Heart left ventricle (tissue), 16 donors: Measurements from ENCODE around the gene FTCD. TPM values are rescaled to one million over a fixed set of nuclear protein-coding genes. Genes with fewer than 3 reads are reported as not detected.
A peak's percentile ranks its signal among the peaks of the same experiment; 100 is the strongest.
"Not testable (repeated sequence)": the region's sequence is repeated elsewhere in the genome, so short reads cannot be mapped to it uniquely, and the experiment has no call there.

Experiments used
- ATAC-seq, 4 donors: fragments of 200-7000 bp; cut with Tn5 transposase; one replicate each; pipeline ENCODE4 v1.9.1; 2020 to 2022; ENCODE audit warnings: moderate library complexity in 4 of 4, mild to moderate bottlenecking in 3 of 4, moderate number of reproducible peaks in 1 of 4
- DNase-seq, 5 donors: peaks; one replicate each; pipeline ENCODE4 v3.0.0-alpha.2; 2020
- H3K27ac ChIP-seq, 12 donors: fragments of 200-600 bp; sonication (generic) in 4 of 12; one replicate each; pipeline versions ENCODE4 v1.5.0 to v1.8.0; 2016 to 2022; ENCODE audit warnings: mild to moderate bottlenecking in 2 of 12
- H3K27me3 ChIP-seq, 9 donors: fragments of 200-600 bp; sonication (generic) in 2 of 9; one replicate each; pipeline versions ENCODE4 v1.5.1 to v1.8.0; 2016 to 2022; ENCODE audit warnings: mild to moderate bottlenecking in 3 of 9
- H3K36me3 ChIP-seq, 9 donors: fragments of 200-600 bp; sonication (generic) in 2 of 9; one replicate each; pipeline versions ENCODE4 v1.5.0 to v1.8.0; 2018 to 2022; ENCODE audit warnings: mild to moderate bottlenecking in 2 of 9
- H3K4me1 ChIP-seq, 12 donors: fragments of 200-600 bp; sonication (generic) in 4 of 12; one replicate each; pipeline versions ENCODE4 v1.5.0 to v1.8.0; 2016 to 2022; ENCODE audit warnings: mild to moderate bottlenecking in 3 of 12
- H3K4me3 ChIP-seq, 12 donors: fragments of 200-600 bp; sonication (generic) in 4 of 12; one replicate each; pipeline versions ENCODE4 v1.5.0 to v1.8.0; 2017 to 2022; ENCODE audit warnings: mild to moderate bottlenecking in 9 of 12, moderate library complexity in 4 of 12
- H3K9me3 ChIP-seq, 12 donors: fragments of 200-600 bp; sonication (generic) in 4 of 12; one replicate each; pipeline versions ENCODE4 v1.5.0 to v1.8.0; 2016 to 2022; ENCODE audit warnings: mild to moderate bottlenecking in 1 of 12
- POLR2A ChIP-seq, 2 donors: fragments of 450-650 bp; IDR thresholded peaks; one replicate each; pipeline ENCODE4 v1.6.1; 2017; ENCODE audit warnings: antibody characterized with exemption in 2 of 2, mild to moderate bottlenecking in 2 of 2, moderate library complexity in 2 of 2
- WGBS, 4 donors: extraction: QIAGEN DNeasy Blood & Tissue Kit in 2 of 4; methylation state at CpG; one replicate each; pipeline versions ENCODE4 v1.1.5 to v1.1.7; 2013 to 2018; 5-methylcytosine and 5-hydroxymethylcytosine counted together
- intact Hi-C, 10 donors: fragments of 100-400 bp; cut with DNase I; formaldehyde crosslinking; loops; one replicate each; pipeline versions ENCODE4 v1.11.1 to v1.14.2; 2022
- polyA plus RNA-seq, 2 donors: library from polyadenylated mRNA; stranded (reverse); fragments of 200-250 nt; gene quantifications; one replicate each; pipeline ENCODE4 v1.2.3, GENCODE V29; 2013
- total RNA-seq, 9 donors: library from RNA; depleted of rRNA in 2 of 9; stranded (reverse); fragments of >200 nt in 2 of 9; fragmentation: NEBNext Ultra II Directional in 3 of 9; extraction: Animal tissue kit (Norgen Biotek cat#: 25700) in 3 of 9; gene quantifications; one replicate each; pipeline versions ENCODE4 v1.1.0 to v1.2.4, GENCODE V29; 2016 to 2023
- TF ChIP-seq, protein P1 (sequence below), 12 donors: fragments of 200-600 bp; sonication (generic) in 4 of 12; IDR thresholded peaks; one replicate each; pipeline versions ENCODE4 v1.5.0 to v1.8.0; 2018 to 2022; ENCODE audit warnings: antibody characterized with exemption in 12 of 12, mild to moderate bottlenecking in 5 of 12
- donor health status: ischemic (EF 13 %, LVEDD 7.1; RV severe dilation, severe dysfunction).
- donor health status: healthy with polysubstance abuse.
- donor health status: DM: no; HTN: yes; CAD: no.
- donor health status: DM: no; HTN: no; CAD: no.
- donor health status: ischemic (EF 25% LVEDD 6.9; RV normal size, moderate dysfunction).
- donor health status: ischemic (EF 25% LVEDD 5.7; RV mildly dilated, moderate dysfunction).
- donor health status: healthy.
- donor health status: DM: yes; HTN: yes; CAD: no.
- donor health status: ischemic (EF 35%, LVEDD 5.7; RV mildly dilated, moderate dysfunction).
- donor health status: nonischemic (EF 11% LVEDD 7.7; RV severe dilation, severe dysfunction).
- donor health status: DM: yes; HTN: yes; CAD: no.
- donor health status: PGD.
- donor health status: ischemic (EF 29% LVEDD 5.4; RV normal size, mild dysfunction).
- donor health status: nonischemic (EF 23%, LVEDD 6.1; RV moderate dilation, normal function).

Gene FTCD
- total and polyA plus RNA-seq, 11 donors: 0.17 to 3.1 (median 1.2) TPM; not detected in 1

DNA sequence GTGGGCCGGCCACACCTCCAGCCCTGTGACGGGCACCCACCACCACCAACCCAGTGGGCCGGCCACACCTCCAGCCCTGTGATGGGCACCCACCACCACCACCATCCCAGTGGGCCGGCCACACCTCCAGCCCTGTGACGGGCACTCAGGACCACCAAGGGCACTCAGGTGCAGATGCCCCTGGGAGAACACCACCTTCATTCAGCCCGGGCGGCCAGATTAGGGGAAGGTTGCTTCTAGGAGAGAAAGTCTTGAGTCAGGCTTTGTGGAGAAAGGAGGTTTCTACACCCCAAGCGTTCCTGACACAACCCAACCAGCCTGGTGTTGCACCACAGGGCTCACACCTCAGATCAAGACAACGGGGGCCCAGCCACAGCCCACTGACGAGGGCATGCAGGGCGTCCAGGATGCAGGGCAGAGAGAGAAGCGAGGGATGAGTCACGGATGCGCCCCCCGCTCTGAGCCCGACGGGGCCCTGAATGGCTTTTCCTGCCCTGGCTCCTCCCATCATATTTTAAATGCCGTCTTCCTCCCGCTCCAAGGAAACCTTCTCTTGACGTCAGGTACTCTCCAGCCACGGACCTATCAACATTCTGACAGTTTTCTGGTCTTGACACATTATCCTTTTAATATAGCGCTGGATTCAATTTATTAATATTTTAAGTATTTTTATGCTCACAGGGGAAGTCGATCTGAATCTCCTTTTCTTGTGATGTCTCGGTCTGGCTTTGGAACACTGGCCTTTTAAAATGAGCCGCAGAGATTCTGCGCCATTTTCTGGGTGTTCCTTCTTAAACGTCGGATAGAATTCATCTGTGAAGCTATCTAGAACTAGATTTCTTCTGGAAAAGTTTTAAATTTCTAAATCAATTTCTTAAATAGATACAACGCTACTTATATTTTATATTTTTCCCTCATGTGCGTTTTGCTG is 29.5 kb upstream of the FTCD start:
- Histone ChIP-seq H3K27ac (peak overlapping the region; percentile 72 to 97 (median 88)), H3K4me3 (peak overlapping the region; percentile 32 to 93 (median 66)), H3K27me3 (no peaks in the 10 kb centered on the region), H3K36me3 (peaks cover 0 to 4% (median 0%) of the 10 kb centered on the region in 9 donors), H3K9me3 (no peaks in the 10 kb centered on the region), H3K4me1 (peaks cover 6 to 45% (median 22%) of the 10 kb centered on the region in 12 donors)
- peak; percentile 59 to 76 (median 65) for ATAC-seq
- 12 to 51% (median 33%) methylated on average over 22 to 30 of the region's 30 CpGs for WGBS, 4 donors
- peak; percentile 77 to 94 (median 92) for DNase-seq
- intact Hi-C loops: loop anchor here in 4 of 10 donors (5.0 kb wide), 3 partner anchors 37 to 137 kb away; partner anchors contain the start of genes C21orf58 (in 1 of the 4), LSS (in 1 of the 4) and PCNT (in 1 of the 4)
- TF ChIP-seq, protein P1, sequence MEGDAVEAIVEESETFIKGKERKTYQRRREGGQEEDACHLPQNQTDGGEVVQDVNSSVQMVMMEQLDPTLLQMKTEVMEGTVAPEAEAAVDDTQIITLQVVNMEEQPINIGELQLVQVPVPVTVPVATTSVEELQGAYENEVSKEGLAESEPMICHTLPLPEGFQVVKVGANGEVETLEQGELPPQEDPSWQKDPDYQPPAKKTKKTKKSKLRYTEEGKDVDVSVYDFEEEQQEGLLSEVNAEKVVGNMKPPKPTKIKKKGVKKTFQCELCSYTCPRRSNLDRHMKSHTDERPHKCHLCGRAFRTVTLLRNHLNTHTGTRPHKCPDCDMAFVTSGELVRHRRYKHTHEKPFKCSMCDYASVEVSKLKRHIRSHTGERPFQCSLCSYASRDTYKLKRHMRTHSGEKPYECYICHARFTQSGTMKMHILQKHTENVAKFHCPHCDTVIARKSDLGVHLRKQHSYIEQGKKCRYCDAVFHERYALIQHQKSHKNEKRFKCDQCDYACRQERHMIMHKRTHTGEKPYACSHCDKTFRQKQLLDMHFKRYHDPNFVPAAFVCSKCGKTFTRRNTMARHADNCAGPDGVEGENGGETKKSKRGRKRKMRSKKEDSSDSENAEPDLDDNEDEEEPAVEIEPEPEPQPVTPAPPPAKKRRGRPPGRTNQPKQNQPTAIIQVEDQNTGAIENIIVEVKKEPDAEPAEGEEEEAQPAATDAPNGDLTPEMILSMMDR (IDR thresholded peaks at IDR 0.05): no peak
- TF ChIP-seq POLR2A (IDR thresholded peaks at IDR 0.05): no peak

DNA sequence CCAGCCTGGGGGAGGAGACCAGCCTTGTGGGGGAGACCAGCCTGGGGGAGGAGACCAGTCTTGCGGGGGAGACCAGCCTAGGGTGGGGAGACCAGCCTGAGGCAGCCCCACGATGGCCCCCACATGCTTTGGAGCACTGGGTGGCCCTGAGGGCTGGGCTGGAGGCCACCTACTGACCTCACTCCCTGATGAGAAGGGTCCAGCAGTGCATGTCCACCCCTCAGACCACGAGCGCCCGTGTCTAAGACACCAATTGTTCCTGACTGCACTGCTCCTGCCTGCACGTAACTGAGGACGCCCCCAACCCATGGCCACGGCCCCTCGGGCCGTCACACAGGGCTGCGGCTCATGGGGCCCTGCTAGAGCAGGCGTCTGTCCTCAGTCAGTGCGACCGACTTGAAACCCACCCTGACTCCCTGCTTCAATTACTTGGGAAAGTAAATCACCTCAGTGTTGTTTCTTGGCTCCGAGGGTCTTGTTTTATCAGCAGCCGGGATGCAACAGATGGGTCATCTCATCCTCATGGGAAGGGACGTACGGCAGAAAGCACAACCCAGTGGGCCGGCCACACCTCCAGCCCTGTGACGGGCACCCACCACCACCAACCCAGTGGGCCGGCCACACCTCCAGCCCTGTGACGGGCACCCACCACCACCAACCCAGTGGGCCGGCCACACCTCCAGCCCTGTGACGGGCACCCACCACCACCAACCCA is 28.7 kb upstream of the FTCD start, which contains the start of gene SPATC1L:
SPATC1L (minus strand) TSS at position 550 of the 715 bp plus-strand sequence. CDS start 1,643 bp downstream, outside the sequence.
- ATAC-seq: peak; percentile 51 to 75 (median 74)
- H3K4me3 ChIP-seq: peak within 1 kb of the TSS; percentile 62 to 93 (median 70)
- no peak for TF ChIP-seq POLR2A (IDR thresholded peaks at IDR 0.05)
- TF ChIP-seq, protein P1 (IDR thresholded peaks at IDR 0.05): no peak
- DNase-seq: peak; percentile 75 to 83 (median 79)
- 8 to 26% (median 11%) methylated on average over 13 to 21 of the region's 24 CpGs for WGBS, 4 donors
- peak within 1 kb of the TSS; percentile 72 to 97 (median 88) for H3K27ac ChIP-seq
- intact Hi-C loops: loop anchor here in 1 of 10 donors (5.0 kb wide), 1 partner anchor 138 kb away; the partner anchor contains the start of genes C21orf58 and PCNT
- H3K27me3 ChIP-seq: no peaks in the 10 kb centered on the region
- H3K9me3 ChIP-seq: no peaks in the 10 kb centered on the region
- peaks cover under 1 to 37% (median 14%) of the 10 kb centered on the region in 12 donors for H3K4me1 ChIP-seq
- peaks cover 0 to 4% (median 0%) of the 10 kb centered on the region in 9 donors for H3K36me3 ChIP-seq

DNA sequence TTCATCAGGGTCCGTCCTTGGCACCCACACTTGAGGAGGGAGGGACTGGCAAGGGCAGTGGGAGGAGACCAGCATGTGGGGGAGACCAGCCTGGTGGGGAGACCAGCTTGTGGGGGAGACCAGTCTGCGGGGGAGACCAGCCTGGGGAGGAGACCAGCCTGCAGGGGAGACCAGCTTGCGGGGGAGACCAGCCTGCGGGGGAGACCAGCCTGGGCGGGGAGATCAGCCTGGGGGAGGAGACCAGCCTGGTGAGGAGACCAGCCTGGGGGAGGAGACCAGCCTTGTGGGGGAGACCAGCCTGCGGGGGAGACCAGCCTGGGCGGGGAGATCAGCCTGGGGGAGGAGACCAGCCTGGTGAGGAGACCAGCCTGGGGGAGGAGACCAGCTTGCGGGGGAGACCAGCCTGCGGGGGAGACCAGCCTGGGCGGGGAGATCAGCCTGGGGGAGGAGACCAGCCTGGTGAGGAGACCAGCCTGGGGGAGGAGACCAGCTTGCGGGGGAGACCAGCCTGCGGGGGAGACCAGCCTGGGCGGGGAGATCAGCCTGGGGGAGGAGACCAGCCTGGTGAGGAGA is 28.0 kb upstream of the FTCD start:
- intact Hi-C loops: loop anchor here in 1 of 10 donors (5.0 kb wide), 1 partner anchor 139 kb away; the partner anchor contains the start of genes C21orf58 and PCNT
- not testable (repeated sequence) for H3K27me3 ChIP-seq, H3K36me3 ChIP-seq, H3K9me3 ChIP-seq, DNase-seq, ATAC-seq
- peak overlapping the region in 4 of 12 donors; percentile 30 to 96 (median 52) for H3K27ac ChIP-seq
- 13 to 62% (median 59%) methylated on average over 3 to 7 of the region's 13 CpGs; no CpG with 5 or more reads in 1 of the 4 donors for WGBS, 4 donors
- peaks cover 0 to 31% (median 8%) of the 10 kb centered on the region in 12 donors for H3K4me1 ChIP-seq
- H3K4me3 ChIP-seq: peak overlapping the region in 8 of 12 donors; percentile 62 to 93 (median 70)
